Fibroblast of peridontal ligament (primary cell): Measurements from ENCODE around the gene BTBD9.
"Not testable (repeated sequence)": the region's sequence is repeated elsewhere in the genome, so short reads cannot be mapped to it uniquely, and the experiment has no call there.

Experiments
- DNase-seq: peaks from one replicate; pipeline ENCODE4 v3.0.0-alpha.2; 2010; ENCODE audit errors: extremely low read depth

Gene BTBD9

DNA sequence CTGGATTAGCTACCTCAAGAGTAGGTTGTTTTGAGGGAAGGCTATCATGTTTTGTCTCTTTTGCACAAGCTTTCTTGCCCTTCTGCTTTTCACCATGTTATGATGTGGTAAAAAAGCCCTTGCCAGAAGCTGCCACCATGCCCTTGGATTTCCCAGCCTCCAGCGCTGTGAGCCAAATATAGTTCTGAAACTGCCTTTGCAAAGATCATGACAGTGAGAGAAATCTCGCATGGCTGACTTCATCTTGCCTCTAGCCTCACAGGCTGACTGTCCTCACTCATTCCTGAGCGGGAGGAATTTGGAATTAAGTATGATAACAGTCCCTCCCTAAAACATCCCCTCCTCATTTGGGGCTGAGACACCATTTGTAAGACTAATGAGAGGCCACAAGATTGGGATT, 207.7 kb downstream of the BTBD9 start:
- DNase-seq = no peak

DNA sequence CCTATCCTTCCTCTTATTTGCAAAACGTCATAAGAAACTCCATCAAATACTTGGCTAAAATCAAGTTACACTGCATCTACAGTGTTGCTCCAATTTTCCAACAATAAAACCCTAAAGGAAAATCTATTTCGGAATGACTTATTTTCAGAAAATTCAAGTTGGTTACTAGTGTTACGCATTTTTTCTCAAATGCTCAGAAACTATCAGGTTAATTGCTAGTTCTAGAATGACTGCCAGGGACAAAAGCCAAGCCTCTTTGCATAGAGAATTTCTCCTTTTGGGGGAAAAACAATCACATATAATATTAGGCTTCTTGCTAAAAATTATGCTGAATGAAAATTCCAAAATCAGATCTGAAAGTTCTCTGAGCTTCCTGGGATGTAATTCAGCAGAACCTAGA, 210.2 kb downstream of the BTBD9 start:
- DNase-seq = no peak

DNA sequence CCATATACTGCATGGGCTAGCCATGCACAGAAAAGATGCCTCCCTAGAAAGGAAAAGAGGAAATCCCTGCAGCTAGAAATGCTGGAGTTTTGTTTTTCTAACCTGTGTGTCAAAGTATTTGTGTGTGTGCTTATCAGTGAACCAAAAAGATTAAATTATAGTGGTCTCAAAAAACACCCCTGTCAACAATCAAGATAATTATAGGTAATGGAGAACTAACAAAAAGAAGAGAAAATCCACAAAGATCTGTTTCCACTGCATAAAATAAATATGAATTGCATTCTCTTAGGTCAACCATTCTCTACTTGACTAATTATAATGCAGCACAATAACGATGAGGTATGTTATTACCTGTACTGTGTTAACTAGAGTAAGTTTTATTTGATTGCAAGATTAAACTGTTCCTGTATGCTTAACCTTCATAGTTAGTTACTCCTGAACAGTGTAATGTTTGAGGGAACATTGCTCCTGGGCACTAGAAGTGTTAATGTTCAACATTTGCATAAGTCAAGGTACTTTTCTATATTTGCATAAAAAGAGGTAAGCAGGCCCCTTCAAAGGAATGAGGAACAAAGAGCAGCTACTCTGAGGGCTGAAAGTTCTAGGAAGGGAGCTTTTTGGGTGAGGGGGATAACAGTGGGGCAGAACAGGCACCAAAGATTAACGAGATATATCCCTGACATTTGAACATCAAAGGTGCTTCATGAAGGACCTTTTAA, 212.1 kb downstream of the BTBD9 start:
- no peak for DNase-seq

DNA sequence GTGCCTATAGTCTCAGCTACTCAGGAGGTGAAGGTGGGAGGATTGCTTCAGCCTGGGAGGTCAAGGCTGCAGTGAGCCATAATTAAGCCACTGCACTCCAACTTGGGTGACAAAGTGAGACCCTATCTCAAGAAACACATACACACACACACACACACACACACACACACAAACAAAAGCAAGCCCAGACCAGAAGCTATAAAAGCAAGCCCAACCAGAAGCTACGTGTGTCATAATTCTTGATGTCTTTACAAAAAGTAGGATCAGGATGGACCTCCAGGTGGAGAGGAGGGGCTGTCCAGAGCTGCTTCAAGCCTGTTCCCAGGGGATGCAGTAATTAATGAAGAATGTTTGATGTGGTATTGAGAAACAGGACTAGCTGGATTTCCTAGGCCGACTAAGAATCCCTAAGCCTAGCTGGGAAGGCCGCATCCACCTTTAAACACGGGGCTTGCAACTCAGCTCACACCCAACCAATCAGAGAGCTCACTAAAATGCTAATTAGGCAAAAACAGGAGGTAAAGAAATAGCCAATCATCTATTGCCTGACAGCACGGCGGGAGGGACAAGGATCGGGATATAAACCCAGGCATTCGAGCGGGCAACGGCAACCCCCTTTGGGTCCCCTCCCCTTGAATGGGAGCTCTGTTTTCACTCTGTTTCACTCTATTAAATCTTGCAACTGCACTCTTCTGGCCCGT, 213.8 kb downstream of the BTBD9 start:
- not testable (repeated sequence) for DNase-seq

DNA sequence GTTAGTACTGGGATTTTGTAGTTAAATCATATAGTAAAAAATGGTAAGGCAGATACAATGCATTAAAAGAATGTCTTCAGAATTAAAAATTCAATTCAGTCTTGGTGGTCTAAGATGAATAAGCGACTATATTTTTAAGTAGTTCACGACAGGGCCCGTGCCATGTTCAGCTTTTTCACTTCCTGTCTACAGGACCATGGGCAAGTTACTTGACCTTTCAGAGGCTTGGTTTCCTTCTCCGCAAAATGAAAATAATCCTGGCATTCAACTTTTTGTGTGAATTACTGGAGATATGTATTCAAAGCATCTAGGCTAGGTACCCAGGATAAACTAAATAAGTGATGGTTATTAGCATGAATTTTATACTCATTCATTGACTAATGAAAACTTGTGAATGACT, 216.0 kb downstream of the BTBD9 start:
- no peak for DNase-seq

DNA sequence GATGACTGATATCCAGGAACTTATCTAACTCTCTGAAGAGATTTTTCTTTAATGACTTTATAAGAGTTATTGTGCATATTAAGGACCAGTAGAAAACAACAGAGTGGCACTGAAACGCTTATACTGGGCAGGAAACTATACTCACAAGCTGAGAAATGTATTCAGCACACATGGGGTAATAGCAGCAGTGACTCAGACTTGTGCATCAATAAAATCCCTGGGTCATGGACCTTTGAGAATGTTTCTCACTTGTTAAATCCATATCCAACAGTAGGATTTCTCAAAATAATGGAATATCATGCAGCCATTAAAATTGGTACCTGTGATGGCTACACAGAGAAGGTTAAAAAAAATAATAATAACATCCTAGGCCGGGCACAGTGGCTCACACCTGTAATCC, 219.5 kb downstream of the BTBD9 start:
- DNase-seq = peak; percentile 32

DNA sequence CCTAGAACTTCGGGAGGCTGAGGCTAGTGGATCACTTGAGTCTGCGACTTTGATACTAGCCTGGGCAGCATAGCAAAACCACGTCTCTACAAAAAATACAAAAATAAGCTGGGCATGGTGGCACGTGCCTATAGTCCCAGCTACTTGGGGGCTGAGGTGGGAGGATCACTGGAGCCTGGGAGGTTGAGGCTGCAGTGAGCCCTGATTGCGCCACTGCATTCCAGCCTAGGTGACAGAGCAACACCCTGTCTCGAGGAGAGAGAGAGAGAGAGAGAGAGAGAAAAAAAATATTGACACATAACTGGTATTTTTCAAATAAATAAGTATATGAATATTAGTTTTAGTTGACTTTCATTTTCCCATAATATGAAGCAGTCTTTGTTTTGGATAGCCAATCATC, 222.2 kb downstream of the BTBD9 start:
- no peak for DNase-seq

DNA sequence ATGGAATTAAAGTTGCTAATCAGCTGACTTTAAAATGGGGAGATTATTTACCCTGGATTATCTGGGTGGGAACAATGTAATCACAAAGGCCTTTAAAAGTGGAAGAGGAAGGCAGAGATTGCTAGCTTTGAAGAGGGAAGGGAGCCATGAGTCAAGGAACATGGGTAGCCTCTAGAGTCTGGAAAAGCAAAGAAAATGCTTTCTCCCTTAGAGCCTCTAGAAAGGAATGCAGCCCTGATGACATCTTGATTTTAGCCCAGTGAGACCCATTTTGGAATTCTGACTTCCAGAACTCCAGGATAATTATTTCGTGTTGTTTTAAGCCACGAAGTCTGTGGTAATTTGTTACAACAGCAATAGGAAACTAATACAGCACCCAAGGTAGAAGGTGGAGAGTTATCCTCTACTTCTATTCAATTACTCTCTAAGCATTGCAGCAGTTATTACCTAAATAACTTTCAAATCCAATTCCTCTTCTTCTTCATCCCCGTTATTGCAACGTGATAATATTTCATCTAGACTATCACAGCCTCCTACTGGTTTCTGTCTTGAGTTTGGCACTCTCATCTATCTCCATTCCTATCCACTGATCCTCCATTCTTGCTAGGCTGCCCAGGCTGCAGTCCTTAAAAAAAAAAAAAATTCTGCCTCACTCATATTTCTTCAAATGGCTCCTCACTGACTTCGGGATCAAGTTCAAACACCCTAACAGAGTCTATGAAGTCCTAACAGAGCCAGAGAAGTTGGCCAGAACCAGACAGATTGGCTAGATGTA, 224.3 kb downstream of the BTBD9 start:
- peak; percentile 33 for DNase-seq

DNA sequence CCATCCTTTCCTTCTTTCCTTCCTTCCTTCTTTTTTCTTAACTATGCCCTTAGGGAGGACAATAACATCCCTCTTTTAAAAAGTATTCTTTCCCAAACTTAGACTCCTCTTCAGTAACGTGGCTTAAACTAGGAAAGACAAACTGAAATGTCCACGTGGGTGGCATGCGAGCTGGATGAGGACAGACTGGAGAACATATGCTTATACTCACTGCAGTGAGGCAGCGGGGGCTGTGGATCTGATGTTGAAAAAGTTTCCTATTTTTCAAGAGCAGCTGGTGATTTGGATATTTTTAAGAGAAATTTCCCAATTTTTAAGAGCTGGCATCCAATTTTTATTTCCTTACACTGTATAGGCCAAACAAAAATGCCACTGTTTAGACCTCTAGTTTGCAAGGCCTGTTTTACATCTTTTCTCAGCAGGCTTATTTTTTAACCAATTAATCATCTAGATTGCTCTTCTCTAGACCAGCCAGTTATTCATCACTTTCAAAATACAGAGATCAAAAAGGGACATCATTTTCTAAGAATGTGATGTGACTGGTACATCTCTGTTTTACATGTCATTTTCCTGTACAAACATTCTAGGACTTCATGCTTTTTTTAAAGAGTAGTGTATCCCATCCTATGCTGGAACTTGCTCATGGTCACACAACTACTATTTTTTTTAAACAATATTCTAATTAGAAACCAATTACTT, 226.5 kb downstream of the BTBD9 start:
- DNase-seq = peak; percentile 53

DNA sequence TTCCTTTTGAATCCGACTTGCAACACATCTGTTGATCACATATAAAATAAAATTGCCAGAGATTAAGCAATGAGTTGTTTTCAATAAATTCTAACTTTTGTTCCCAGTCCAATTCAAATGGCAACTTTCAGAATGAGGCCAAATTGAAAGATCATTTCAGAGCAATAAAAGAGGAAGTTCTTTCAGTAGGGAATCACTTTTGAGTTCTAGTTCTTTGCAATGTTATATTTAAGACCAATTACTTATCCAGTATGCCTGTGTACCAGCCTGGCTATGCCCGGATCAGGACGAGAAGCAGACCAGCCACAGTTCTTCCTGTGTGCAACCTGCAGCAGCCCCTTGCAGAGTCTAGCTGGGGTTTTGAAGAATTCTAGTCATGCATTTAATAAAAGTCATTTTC, 232.5 kb downstream of the BTBD9 start:
- DNase-seq = no peak

DNA sequence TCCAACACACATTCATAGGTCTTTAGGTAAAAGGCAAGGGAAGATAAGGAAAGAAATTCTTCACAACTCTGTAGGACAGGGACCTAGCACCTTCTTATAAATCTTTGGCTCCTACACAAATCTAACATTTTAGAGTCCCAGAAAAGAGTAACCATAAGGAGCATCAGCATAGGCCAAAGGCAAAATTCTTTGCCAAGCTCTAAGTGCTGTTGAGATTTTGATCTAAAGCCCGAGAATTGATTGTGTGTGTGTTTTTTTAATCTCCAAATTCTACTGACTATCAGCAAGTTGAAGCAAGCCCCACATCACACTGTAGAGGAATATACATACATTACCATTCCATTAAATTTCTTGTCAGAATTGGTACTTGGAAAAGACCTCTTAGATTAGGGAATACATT, 233.6 kb downstream of the BTBD9 start:
- no peak for DNase-seq

DNA sequence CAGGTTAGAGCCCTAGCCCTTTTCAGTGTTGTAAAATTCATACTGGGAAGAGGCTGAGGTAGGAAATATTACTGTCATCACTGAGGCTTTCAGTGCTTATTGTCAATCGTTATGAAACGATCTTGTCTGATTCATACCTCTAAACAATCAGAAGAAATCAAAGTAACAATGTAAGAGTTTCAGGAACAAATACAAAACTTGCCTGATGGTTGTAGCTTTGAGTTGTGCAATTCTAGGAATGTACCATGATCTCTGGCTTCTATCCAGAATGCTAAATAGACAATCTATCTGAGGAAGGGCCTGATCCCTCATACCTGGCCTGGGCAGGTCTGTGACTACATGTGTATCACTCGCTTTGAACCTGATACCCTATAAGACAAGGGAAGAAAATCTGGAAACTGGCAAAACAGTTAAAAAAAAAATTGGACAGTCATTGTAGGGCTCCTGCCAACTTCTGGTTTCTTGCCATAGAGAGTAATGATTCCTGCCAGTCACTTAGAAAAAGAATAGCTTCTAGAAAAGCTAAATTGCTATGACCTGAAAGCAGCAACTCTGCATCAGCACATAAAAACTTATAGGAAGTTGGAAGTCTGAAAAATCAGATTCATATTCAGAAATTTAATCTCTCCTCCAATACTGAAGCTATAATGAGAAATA, 234.7 kb downstream of the BTBD9 start:
- DNase-seq = peak; percentile 59

DNA sequence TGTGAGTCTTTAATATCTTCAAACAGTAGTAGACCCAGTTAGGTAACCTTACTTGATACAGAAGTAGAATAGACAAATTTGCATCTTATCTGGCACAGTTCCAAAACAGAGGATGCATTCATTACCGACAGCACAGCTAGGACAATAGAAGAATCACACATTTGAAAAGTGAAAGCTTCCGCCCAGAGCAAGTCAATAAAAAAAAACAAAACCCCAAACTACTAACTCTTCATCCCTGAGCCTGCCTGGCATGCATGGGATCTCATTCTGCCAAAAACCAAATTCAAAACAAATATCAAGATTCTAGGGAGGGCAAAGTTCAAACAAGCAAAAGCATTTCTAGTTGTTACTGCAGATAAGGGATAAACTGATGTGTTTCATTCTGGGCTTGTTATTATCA, 235.4 kb downstream of the BTBD9 start:
- peak; percentile 51 for DNase-seq

DNA sequence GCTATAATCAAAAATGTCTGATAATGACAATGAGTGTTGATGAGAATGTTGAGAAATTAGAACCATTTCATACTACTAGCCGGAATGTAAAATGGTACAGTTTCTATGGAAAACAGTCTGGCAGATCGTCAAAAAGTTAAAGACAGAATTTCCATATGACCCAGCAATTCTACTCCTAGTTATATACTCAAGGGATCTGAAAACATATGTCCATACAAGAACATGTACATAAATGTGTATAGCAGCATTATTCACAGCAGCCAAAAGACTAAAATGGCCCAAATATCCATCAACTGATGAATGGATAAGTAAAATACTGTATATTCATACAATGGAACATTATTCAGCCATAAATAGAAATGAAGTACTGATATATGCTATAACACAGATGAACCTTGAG, 236.2 kb downstream of the BTBD9 start:
- no peak for DNase-seq

DNA sequence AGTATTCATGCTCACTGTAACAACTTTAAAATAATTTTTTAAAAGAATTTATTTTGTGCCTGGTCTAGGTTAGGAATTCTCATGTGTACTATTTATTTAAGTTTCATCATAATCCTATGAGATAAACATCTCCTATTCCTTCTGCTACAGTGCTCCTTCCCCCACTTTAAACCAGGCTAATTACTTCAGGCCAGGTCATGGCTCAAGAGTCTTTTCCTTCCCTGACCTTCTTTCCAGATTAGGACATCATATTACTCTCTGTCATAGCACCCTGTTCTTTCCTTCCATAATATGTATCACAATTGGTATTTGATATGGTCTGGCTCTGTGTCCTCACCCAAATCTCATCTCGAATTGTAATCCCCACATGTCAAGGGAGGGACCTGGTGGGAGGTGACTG, 239.0 kb downstream of the BTBD9 start:
- DNase-seq = no peak

DNA sequence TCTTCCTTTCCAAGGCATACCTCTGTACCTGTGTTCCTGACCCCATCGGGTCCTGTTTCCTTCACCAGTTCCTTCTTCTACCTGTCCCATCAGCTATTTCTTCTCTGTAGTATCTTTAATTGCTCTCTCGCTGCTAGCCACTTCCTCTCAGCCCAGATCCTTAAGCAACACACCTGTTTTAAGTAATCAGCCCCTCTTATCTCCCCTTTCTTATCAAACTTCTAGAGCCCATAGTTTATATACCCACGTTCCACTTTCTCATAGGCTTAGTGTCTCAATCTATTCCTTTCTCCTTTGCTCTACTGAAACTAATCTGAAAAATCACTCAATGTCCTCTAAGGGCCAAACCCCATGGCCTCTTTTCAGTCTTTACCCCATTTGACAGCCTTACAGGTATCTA, 239.6 kb downstream of the BTBD9 start:
- no peak for DNase-seq

DNA sequence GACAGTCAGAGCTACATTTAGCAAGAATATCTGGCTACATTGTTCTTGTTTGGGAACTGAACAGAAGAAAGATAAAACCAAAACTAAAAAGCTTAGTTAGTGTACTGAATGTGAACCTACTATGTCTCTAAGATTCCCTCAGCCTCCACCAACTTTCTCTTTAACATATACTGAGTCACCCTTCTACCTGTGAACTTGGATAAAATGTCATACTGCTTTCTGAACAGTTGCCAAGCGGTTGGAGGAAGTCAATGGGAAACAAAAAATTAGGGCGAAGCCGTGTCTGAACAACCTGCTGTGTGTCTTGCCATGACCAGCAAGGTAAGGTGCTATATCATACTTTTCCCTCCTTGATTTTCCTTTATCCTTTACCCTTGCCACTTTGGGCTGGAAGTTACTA, 243.5 kb downstream of the BTBD9 start:
- DNase-seq = no peak

DNA sequence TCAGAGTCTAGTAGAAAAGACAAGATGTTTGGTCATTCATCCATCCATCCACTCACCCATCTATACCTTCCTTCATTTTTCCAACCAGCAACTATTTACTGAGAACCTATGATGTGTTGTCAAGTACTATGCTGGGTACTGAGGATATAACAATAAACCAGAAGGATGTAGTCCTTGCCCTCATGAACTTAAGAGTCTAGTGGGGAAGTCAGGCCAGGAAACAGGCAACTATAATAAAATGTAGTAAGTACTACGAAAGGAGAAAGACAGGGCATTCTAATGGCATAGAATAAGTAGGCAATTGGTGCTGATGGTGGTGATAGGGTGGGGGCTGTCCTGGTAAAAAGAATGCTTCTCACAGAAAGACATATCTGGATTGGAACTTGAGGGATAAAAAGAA, 245.7 kb downstream of the BTBD9 start:
- DNase-seq = no peak

DNA sequence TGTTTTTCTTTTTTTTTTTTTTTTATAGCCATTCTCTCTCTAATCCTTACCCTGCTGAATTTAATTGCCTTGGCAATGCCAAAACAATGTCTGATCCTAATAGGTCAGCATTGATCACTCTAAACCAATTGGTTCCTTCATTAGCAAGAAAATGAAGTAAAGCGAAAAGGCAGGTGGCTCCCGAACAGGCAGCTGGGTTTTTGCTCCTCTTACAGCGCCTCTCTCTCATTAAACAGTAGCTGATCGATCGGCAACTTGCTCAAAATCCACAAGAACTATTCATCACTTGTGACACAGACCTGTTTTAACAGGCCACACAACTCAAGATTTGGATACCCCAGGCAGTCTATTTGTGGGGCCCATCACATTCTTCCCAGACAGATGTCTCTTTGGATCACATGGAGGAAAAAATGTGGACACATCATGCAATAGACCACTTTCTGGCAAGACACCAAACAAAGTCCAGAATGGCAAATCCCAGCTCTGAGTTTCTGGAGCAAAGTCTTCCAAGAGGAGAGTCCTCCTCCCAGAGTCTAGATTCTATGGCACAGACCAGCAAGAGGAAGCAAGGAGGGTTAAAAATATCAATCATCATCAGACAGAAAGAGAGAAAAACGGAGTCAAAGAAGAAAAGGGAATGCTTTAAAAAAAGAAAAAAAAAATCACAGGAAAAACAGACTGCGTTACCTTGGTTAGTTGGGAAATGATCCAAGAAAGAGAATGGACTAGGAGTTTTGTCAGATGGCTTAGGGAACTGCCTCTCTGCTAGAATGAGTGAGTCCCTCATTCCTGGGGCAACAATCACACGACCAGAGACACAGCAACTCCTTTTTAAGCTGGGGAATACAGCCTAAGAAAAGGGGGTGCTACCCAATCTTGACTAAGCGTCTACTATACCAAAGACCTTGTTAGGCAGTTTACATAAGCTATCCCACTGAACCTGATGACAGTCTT, 247.8 kb downstream of the BTBD9 start:
- DNase-seq = peak; percentile 64

DNA sequence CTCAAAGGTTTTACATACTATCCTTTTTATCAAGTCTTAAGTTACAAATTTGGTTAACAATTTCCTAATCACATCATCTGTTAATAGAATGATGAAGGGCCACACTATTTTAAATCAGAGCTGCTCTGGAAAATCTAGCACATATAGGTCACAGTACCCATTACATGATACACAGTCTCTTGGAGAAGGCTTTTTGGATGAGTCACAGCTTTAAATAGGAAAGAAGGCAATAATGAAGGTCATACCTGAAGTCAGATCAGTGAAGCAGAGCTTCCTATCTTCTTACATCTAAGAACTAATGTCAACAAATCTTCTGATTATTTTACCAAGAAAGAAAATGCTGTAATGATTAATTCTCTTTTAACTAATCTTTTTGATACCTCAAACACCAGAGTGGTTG, 248.5 kb downstream of the BTBD9 start:
- peak; percentile 39 for DNase-seq

DNA sequence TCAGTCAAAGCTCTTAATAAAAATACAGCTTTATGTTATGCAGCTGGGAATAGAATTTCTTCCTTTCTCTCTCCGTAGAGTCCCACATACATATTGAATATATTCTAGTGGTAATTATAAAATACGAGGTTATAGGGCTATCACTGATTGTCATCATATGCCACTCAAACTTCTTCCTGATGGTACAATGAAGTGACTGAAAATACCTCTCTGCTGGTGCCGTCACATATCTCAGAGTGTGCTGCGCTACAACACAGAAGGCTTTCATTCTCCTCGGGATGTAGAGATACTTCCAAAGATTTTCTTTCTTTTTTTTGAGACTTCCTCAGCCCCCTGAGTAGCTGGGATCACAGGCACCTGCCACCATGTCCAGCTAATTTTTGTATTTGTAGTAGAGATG, 249.9 kb downstream of the BTBD9 start:
- DNase-seq = no peak
